Measurements from ENCODE around the gene ICAM5.
"Not testable (repeated sequence)": the region's sequence is repeated elsewhere in the genome, so short reads cannot be mapped to it uniquely, and the experiment has no call there.

ICAM5 gene

GRCh38 chr19:10320602-10321416, 31.1 kb downstream of the ICAM5 start:
- no peak for DNase-seq

GRCh38 chr19:10321417-10321797, 31.7 kb downstream of the ICAM5 start:
- no peak for DNase-seq

GRCh38 chr19:10321874-10322835, 32.4 kb downstream of the ICAM5 start:
- DNase-seq: no peak

- no peak for DNase-seq
Measured at GRCh38 chr19:10325732-10326131, 36.0 kb downstream of the ICAM5 start.

GRCh38 chr19:10327793-10328192, 38.0 kb downstream of the ICAM5 start:
- no peak for DNase-seq

GRCh38 chr19:10328558-10329429, 39.0 kb downstream of the ICAM5 start:
- no peak for DNase-seq

GRCh38 chr19:10329555-10329954, 39.8 kb downstream of the ICAM5 start:
- DNase-seq: no peak

GRCh38 chr19:10332158-10332964, 42.6 kb downstream of the ICAM5 start:
- no peak for DNase-seq

- DNase-seq: peak; percentile 97
Measured at GRCh38 chr19:10332965-10333757, 43.4 kb downstream of the ICAM5 start, which contains the start of gene RAVER1. TSS of gene RAVER1 (minus strand) at chr19:10333529. CDS start at chr19:10333507, 22 bp downstream.

- peak; percentile 83 for DNase-seq
Measured at GRCh38 chr19:10333758-10334587, 44.2 kb downstream of the ICAM5 start.

- DNase-seq: peak; percentile 78
Measured at GRCh38 chr19:10334588-10335351, 45.0 kb downstream of the ICAM5 start.

- DNase-seq: no peak
Measured at GRCh38 chr19:10335352-10335985, 45.7 kb downstream of the ICAM5 start.

GRCh38 chr19:10336725-10337124, 47.0 kb downstream of the ICAM5 start:
- DNase-seq: not testable (repeated sequence)

GRCh38 chr19:10338940-10339339, 49.2 kb downstream of the ICAM5 start:
- DNase-seq: no peak

- DNase-seq: no peak
Measured at GRCh38 chr19:10339380-10339960, 49.7 kb downstream of the ICAM5 start, which contains the start of gene ICAM3. TSS of gene ICAM3 (minus strand) at chr19:10339624. CDS start at chr19:10339614, 10 bp downstream.

GRCh38 chr19:10339977-10340376, 50.2 kb downstream of the ICAM5 start:
- DNase-seq: no peak

- no peak for DNase-seq
Measured at GRCh38 chr19:10343495-10343894, 53.7 kb downstream of the ICAM5 start.

- DNase-seq: no peak
Measured at GRCh38 chr19:10344780-10345179, 55.0 kb downstream of the ICAM5 start.
